Fibroblast of pulmonary artery (primary cell): Measurements from ENCODE around the gene DLG1.

Experiments used
- DNase-seq: peaks from one replicate; pipeline ENCODE4 v3.0.0-alpha.2; 2010; ENCODE audit warnings: low read depth
- H3K4me3 ChIP-seq: replicated peaks from 2 replicates; pipeline ENCODE4 v1.5.1; 2011; ENCODE audit warnings: low read depth, mild to moderate bottlenecking, control low read depth, low read length, moderate library complexity
- TF ChIP-seq, protein P1 (sequence below): IDR thresholded peaks from 2 replicates; pipeline ENCODE4 v1.5.1; 2011; ENCODE audit warnings: mild to moderate bottlenecking, control low read depth, low read length, inconsistent platforms; ENCODE audit errors: missing control alignments

Gene DLG1

DNA sequence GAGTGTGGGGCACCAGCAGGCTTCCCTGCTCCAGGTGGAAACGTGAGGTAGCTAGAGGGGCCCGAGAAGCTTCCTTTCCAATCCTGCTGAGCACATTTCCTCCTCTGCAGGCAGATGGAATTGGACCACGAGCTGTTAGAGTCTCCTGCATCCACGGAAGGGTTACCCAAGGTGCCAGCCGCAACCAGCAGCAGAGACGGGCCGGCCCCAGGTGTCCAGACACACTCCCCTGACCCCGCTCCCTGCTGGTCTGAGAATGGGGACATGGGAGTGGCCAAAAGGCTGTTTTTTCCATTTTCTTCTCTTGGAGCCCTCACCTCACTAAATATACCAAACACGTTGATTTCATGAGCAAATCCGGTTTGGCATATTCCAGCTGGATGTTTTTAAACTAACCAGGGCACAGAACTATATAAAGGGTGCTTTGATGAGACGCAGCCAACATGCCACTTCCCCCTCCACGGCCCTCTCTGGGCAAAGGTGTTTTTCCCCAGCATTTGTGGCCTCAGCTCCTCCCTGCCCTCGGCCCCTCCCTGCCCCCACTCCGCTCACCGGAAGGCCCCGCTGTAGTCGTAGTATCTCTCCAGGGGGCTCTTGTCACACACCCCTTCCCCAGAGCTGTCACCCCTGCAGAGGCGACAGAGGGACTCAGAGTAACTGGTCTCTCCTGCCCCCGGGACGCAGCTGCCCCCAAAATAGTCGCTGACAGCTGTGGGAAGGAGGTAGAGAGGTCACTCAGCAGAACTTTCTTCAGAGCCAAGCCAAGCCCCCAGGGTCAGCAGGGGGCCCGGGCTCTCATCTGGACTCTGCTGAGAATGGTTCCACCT is 275.8 kb downstream of the DLG1 start:
- H3K4me3 ChIP-seq, result no peak overlapping the region
- TF ChIP-seq, protein P1, sequence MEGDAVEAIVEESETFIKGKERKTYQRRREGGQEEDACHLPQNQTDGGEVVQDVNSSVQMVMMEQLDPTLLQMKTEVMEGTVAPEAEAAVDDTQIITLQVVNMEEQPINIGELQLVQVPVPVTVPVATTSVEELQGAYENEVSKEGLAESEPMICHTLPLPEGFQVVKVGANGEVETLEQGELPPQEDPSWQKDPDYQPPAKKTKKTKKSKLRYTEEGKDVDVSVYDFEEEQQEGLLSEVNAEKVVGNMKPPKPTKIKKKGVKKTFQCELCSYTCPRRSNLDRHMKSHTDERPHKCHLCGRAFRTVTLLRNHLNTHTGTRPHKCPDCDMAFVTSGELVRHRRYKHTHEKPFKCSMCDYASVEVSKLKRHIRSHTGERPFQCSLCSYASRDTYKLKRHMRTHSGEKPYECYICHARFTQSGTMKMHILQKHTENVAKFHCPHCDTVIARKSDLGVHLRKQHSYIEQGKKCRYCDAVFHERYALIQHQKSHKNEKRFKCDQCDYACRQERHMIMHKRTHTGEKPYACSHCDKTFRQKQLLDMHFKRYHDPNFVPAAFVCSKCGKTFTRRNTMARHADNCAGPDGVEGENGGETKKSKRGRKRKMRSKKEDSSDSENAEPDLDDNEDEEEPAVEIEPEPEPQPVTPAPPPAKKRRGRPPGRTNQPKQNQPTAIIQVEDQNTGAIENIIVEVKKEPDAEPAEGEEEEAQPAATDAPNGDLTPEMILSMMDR, result no peak
- DNase-seq, result no peak

DNA sequence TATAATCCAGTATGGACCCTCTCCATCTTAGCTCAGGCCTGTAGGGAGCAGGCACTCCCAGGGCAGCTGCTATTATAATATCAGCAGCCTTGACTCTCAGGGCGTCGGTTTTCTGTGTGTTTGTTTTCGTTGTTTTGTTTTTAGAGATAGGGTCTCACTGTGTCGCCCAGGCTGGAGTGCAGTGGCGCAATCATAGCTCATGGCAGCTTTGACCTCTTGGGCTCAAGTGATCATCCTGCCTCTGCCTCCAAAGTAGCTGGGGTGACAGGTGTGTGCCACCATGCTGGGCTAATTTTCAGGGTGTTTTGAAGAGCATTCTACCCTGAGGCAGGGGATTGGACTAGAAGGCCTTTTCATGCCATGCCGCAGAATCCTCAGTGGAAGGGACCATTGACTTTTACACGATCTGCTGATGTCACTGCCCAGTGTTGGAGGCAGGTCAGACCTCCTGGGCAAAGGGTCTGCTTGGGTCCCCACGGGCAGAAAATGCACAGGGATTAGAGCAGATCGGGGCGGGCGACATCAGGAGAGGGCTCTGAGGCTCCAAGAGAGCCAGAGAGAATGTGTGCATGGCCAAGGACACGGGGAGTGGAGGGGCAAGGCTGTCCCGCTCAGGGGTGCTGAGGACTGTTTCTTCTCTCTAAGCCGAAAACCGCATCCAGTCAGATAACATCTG is 276.5 kb downstream of the DLG1 start:
- no peak overlapping the region for H3K4me3 ChIP-seq
- TF ChIP-seq, protein P1, result no peak
- no peak for DNase-seq

DNA sequence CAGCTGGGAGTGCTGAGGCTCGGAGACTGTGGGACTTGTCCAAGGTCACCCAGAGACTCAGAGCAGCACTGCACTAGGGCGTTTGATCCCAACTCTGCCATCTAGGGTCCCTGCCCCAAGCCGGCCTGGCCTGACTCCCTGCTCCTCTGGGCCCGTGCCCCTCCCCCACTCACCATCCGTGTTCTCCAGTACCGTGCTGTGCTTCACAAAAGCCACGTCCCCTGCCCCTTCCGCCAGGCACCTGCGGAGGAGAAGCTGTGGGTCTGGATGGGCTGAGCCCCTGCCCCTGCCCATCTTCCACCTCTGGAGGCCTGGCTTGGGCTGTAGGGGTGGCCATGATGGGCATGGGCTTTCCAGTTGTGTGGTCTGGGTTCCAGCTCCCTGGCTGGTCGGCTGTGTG is 277.2 kb downstream of the DLG1 start:
- TF ChIP-seq, protein P1, result no peak
- DNase-seq, result no peak
- no peak overlapping the region for H3K4me3 ChIP-seq

DNA sequence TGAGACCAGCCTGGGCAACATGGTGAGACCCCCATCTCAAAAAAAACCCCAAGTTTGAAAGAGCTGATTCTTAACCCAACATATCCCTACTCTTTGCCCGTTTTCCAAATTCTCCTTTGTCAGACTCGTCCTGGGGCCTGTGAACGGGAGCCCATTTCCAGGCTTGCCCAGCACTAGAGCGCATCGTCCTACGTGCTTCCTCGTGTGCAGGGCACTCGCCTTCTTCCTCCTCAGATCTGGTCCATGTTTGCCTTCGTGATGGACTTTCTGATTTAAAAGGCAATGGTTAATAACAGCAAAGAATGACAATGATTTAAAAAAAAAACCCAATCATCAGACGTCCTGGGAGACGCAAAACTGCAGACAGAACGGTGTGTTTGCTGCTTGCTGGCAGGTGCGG is 278.9 kb downstream of the DLG1 start:
- H3K4me3 ChIP-seq, result no peak overlapping the region
- TF ChIP-seq, protein P1, result no peak
- DNase-seq, result no peak

DNA sequence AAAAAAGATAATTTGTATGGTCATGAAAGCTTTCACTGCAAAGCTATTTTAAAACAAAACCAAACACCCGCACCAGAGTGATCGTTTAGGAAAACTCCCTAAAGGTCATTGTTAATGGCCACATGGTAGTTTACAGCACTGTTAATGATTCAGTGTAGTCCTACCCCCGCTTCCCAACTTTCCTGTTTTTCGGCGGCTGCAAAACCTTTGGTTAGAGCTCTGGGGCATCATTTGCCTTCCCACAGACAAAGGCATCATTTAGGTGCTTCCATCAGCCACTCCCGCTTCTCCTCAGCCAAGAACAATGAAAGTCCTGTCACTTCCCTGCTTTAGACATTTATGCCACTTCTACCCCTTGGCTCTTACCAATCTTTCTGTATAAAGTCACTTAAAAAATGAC is 279.4 kb downstream of the DLG1 start:
- no peak overlapping the region for H3K4me3 ChIP-seq
- TF ChIP-seq, protein P1, result no peak
- no peak for DNase-seq

DNA sequence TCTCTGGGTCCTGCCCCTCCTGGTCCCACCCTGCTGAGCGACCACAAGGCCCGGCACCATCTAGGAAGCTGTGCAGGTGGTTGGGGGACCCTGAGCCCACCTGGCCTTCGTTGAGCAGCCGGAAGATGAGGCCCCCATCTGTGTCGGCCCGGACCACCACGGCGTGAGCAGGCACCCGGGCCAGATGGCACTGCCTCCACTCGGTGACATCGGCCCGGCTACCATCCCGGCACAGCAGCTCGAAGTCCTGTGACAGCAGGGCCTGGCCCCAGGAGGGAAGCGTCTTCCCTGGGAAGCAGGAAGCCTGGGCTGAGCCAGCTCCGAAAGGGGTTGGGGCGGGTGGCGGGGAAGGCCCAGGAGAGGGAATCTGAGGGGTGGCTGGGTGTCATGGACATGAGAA is 281.4 kb downstream of the DLG1 start:
- no peak overlapping the region for H3K4me3 ChIP-seq
- DNase-seq, result no peak
- TF ChIP-seq, protein P1, result no peak
